Keratinocyte (primary cell): ENCODE data around the gene CEP164. TPM values are rescaled to one million over a fixed set of nuclear protein-coding genes. Genes with fewer than 3 reads are reported as not detected.

ENCODE experiments used
- DNase-seq: peaks from one replicate; pipeline ENCODE4 v3.0.0-alpha.2; 2011; ENCODE audit warnings: low read depth, missing footprints, low spot score
- FAIRE-seq: peaks from 2 replicates; lab custom pipeline; 2011; peaks lifted over from hg19 to GRCh38; lab: Jason Lieb, UNC
- H2AFZ ChIP-seq: 2 replicates; pipeline ENCODE4 v1.6.0; 2012; ENCODE audit warnings: low read length, control low read depth, inconsistent platforms; ENCODE audit not compliant: control insufficient read depth
- H3K27ac ChIP-seq: 2 replicates; pipeline ENCODE4 v1.5.1; 2011; ENCODE audit warnings: low read length; ENCODE audit not compliant: control insufficient read depth, insufficient read depth
- H3K27me3 ChIP-seq: 3 replicates; pipeline ENCODE4 v1.6.0; 2011; ENCODE audit warnings: low read length; ENCODE audit not compliant: control insufficient read depth, insufficient read depth; ENCODE audit errors: extremely low read depth
- H3K36me3 ChIP-seq, 2 experiments: 2 replicates in 1 of 2; 3 replicates in 1 of 2; pipeline ENCODE4 v1.5.1; 2011; ENCODE audit warnings: low read length in 2 of 2, mild to moderate bottlenecking in 1 of 2; ENCODE audit not compliant: control insufficient read depth in 2 of 2, insufficient read depth in 2 of 2; ENCODE audit errors: extremely low read depth in 1 of 2
- H3K4me1 ChIP-seq: 3 replicates; pipeline ENCODE4 v1.5.1; 2011; ENCODE audit warnings: low read length; ENCODE audit not compliant: control insufficient read depth, insufficient read depth; ENCODE audit errors: extremely low read depth
- H3K4me2 ChIP-seq: 3 replicates; pipeline ENCODE4 v1.6.0; 2011; ENCODE audit warnings: low read depth, low read length; ENCODE audit not compliant: control insufficient read depth, insufficient read depth; ENCODE audit errors: extremely low read depth
- H3K4me3 ChIP-seq, 3 experiments: fragments of 200-600 bp in 1 of 3; sonication (generic) in 1 of 3; 2 replicates in 2 of 3; 3 replicates in 1 of 3; pipeline ENCODE4 v1.5.1; 2011 to 2016; ENCODE audit warnings: low read length in 3 of 3, mild to moderate bottlenecking in 3 of 3, control low read depth in 2 of 3, inconsistent platforms in 1 of 3, low read depth in 1 of 3, mixed read lengths in 1 of 3, mixed run types in 1 of 3, moderate library complexity in 1 of 3; ENCODE audit not compliant: control insufficient read depth in 2 of 3, insufficient read depth in 2 of 3; ENCODE audit errors: extremely low read depth in 1 of 3
- H3K79me2 ChIP-seq: 2 replicates; pipeline ENCODE4 v1.6.0; 2012; ENCODE audit warnings: low read length; ENCODE audit not compliant: control insufficient read depth, insufficient read depth
- H3K9ac ChIP-seq: 3 replicates; pipeline ENCODE4 v1.6.0; 2011; ENCODE audit warnings: low read length; ENCODE audit not compliant: control insufficient read depth, insufficient read depth; ENCODE audit errors: extremely low read depth
- H3K9me1 ChIP-seq: 3 replicates; pipeline ENCODE4 v1.6.0; 2011; ENCODE audit warnings: low read length; ENCODE audit not compliant: control insufficient read depth, insufficient read depth; ENCODE audit errors: extremely low read depth
- H3K9me3 ChIP-seq: 2 replicates; pipeline ENCODE4 v1.5.1; 2012; ENCODE audit warnings: low read depth, low read length; ENCODE audit not compliant: control insufficient read depth
- H4K20me1 ChIP-seq: 3 replicates; pipeline ENCODE4 v1.6.0; 2011; ENCODE audit warnings: low read length; ENCODE audit not compliant: control insufficient read depth, insufficient read depth; ENCODE audit errors: extremely low read depth
- EZH2 ChIP-seq: IDR thresholded peaks from one replicate; pipeline ENCODE4 v1.6.1; 2012; ENCODE audit warnings: inconsistent platforms, mild to moderate bottlenecking, low read length, moderate library complexity
- dilution Hi-C: fragments of 300-500 bp; cut with MboI; formaldehyde crosslinking; loops from one replicate; pipeline ENCODE4 v1.7.0; 2020; ENCODE audit warnings: low sequenced_read_pairs; ENCODE audit not compliant: extremely low pct_ligation_motif_present
- polyA plus RNA-seq, 5 experiments: library from polyadenylated mRNA; depleted of rRNA in 3 of 5; stranded (reverse) in 3 of 5; stranded (forward) in 1 of 5; unstranded in 1 of 5; fragments of >200 nt; gene quantifications; 1 replicate in 1 of 5; 2 replicates in 3 of 5; 3 replicates in 1 of 5; pipeline versions ENCODE4 v1.2.1 to v1.2.3, GENCODE V29; 2011 to 2012; ENCODE audit warnings: missing spikeins in 2 of 5, low read depth in 1 of 5, low replicate concordance in 1 of 5
- TF ChIP-seq, protein P1 (sequence below), 3 experiments: IDR thresholded peaks in 1 of 3; conservative IDR thresholded peaks in 1 of 3; optimal IDR thresholded peaks in 1 of 3; 2 replicates in 2 of 3; 3 replicates in 1 of 3; pipeline versions ENCODE3 to v1.5.1; 2011; ENCODE audit warnings: low read length in 3 of 3, mild to moderate bottlenecking in 3 of 3, moderate library complexity in 2 of 3, control low read depth in 1 of 3, inconsistent platforms in 1 of 3; ENCODE audit not compliant: insufficient read depth in 2 of 3; ENCODE audit errors: extremely low read depth in 1 of 3

The CEP164 gene
- polyA plus RNA-seq, 1 donor (not counting 4 experiments of a cell fraction or from before 2014, with no cell fraction given), result 15.1 TPM

DNA sequence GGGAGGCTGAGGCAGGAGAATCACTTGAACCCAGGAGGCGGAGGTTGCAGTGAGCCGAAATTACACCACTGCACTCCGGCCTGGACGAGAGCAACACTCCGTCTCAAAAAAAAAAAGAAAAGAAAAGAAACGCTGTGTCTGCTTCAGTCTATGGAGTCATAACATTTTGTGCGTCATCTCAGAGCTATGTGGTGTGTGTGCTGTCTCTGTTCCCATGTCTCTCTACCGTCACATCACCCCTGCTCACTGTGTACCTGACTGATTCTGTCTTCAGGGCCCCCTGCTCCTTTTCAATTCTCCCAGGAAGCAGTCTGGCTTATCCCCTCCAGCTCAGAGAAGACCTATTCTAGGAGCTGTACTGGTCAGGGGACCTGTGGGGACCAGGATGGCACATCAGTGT is 29.5 kb upstream of the CEP164 start:
- dilution Hi-C loops, result no loop called here
- Histone ChIP-seq H3K4me3 (no peak overlapping the region), H3K9me3 (no peaks in the 10 kb centered on the region), H3K4me2 (no peak overlapping the region), H3K79me2 (no peaks in the 10 kb centered on the region), H3K4me1 (no peaks in the 10 kb centered on the region), H2AFZ (no peak overlapping the region), H3K9me1 (no peaks in the 10 kb centered on the region), H3K27ac (no peak overlapping the region), H3K36me3 (peaks cover 0 to 3% of the 10 kb centered on the region in 2 experiments), H4K20me1 (no peaks in the 10 kb centered on the region), H3K9ac (no peak overlapping the region), H3K27me3 (no peaks in the 10 kb centered on the region)
- TF ChIP-seq, protein P1, sequence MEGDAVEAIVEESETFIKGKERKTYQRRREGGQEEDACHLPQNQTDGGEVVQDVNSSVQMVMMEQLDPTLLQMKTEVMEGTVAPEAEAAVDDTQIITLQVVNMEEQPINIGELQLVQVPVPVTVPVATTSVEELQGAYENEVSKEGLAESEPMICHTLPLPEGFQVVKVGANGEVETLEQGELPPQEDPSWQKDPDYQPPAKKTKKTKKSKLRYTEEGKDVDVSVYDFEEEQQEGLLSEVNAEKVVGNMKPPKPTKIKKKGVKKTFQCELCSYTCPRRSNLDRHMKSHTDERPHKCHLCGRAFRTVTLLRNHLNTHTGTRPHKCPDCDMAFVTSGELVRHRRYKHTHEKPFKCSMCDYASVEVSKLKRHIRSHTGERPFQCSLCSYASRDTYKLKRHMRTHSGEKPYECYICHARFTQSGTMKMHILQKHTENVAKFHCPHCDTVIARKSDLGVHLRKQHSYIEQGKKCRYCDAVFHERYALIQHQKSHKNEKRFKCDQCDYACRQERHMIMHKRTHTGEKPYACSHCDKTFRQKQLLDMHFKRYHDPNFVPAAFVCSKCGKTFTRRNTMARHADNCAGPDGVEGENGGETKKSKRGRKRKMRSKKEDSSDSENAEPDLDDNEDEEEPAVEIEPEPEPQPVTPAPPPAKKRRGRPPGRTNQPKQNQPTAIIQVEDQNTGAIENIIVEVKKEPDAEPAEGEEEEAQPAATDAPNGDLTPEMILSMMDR (optimal IDR thresholded peaks at IDR 0.05 in 1 of 3, IDR thresholded peaks at IDR 0.05 in 1 of 3, conservative IDR thresholded peaks at IDR 0.05 in 1 of 3; ENCODE audit: extremely low read depth in 1 of 3, insufficient read depth in 2 of 3, low read length in 3 of 3), result no peak
- TF ChIP-seq EZH2, result no peak
- DNase-seq, result no peak
- no peak for FAIRE-seq

DNA sequence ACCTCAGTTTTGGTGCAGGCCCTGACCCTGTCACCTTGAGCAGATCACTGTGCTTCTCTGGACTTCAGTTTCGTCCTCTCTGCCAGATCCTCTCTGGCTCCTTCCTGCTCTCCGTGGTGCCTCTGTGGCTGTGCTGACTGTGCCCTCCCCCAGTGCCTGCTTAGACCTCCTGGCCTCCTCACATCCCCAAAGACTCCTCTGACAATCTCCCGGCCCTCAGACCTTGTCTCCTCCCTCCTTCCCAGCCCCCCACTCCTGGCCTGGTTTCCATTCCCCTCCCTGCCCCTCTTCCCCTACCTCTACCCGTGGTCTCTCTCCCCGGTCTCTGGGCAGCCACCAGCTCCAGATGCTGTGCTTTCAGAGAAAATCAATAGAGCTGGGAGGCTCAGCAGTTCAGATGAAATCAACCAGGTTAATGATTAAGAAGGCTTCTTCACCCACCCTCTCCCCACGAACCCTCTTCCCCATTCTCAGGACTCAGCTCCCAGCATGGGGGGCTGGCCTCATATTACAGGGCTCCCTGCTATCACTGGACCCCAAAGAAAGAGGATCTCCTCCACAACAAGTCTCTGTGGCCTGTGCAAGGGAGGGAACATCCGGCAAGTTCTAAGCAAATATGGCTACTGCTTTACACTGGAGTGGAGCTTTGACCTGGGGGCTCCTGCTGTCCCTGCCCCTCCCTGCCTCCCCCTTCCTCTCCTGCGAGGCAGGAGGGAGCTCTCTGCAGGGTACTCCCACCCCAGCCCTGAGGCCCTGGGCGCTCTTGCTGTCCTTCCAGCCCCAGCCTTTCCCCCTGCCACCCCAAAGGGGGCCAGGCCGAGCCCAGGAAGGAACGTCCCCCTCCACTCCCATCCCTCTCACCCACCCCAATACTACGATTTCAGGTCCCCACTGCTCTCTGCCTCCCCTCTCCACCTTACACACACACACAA is 28.0 kb upstream of the CEP164 start:
- Histone ChIP-seq H3K36me3 (no peaks in the 10 kb centered on the region), H3K4me1 (no peaks in the 10 kb centered on the region), H2AFZ (no peak overlapping the region), H3K9me3 (no peaks in the 10 kb centered on the region), H3K4me3 (no peak overlapping the region), H3K79me2 (no peaks in the 10 kb centered on the region), H3K27me3 (no peaks in the 10 kb centered on the region), H3K9me1 (no peaks in the 10 kb centered on the region), H4K20me1 (no peaks in the 10 kb centered on the region), H3K9ac (no peak overlapping the region), H3K4me2 (no peak overlapping the region), H3K27ac (no peak overlapping the region)
- dilution Hi-C loops, result no loop called here
- DNase-seq (no peak), FAIRE-seq (no peak)
- no peak for TF ChIP-seq EZH2
- TF ChIP-seq, protein P1 (optimal IDR thresholded peaks at IDR 0.05 in 1 of 3, IDR thresholded peaks at IDR 0.05 in 1 of 3, conservative IDR thresholded peaks at IDR 0.05 in 1 of 3; ENCODE audit: extremely low read depth in 1 of 3, insufficient read depth in 2 of 3, low read length in 3 of 3), result no peak
